ENCODE results near the gene TRIM65.

DNA sequence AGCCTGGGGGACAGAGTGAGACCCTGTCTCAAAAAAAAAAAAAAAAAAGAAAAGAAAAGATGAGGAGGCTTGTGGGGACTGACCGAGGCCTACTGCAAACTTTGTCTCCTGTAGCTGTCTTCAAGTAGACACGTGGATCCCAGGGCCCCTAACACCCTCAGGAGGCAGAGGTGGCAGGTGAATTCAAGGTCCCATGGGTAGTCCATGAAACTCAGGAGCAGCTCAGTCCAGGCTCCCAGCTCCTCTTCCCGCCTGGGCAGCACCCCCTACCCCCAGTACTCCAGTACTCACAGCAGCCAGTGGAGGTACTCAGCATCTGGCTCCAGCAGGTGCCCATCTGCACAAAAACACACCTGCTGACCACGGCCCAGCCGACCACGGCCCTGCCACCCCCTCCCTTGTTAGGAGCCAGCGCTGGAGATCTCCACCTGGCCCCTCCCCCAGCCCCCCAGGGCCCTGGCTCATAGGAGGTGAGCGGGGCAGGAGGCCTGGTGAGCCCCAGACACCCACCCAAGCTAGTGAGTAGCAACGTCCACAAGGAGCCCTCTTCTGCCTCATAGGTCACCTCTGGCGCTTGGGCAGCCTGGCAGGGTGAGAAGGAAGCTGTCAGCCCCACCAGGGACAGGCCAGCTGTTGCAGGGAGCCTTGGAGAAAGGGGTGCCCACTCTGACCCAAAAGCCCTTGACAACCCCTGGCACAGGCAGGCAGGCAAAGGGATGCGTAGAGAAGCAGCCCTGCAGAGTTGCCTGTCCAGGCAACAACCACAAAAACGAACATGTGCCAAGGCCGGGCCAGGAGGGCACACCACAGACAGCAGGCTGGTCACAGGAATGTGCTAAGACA, 4.2 kb upstream of the TRIM65 start:
- TF ChIP-seq, protein P1, sequence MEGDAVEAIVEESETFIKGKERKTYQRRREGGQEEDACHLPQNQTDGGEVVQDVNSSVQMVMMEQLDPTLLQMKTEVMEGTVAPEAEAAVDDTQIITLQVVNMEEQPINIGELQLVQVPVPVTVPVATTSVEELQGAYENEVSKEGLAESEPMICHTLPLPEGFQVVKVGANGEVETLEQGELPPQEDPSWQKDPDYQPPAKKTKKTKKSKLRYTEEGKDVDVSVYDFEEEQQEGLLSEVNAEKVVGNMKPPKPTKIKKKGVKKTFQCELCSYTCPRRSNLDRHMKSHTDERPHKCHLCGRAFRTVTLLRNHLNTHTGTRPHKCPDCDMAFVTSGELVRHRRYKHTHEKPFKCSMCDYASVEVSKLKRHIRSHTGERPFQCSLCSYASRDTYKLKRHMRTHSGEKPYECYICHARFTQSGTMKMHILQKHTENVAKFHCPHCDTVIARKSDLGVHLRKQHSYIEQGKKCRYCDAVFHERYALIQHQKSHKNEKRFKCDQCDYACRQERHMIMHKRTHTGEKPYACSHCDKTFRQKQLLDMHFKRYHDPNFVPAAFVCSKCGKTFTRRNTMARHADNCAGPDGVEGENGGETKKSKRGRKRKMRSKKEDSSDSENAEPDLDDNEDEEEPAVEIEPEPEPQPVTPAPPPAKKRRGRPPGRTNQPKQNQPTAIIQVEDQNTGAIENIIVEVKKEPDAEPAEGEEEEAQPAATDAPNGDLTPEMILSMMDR (IDR thresholded peaks at IDR 0.05), result no peak
- TF ChIP-seq POLR2A (IDR thresholded peaks at IDR 0.05), result no peak

Data from adrenal gland (tissue), 5 donors.